HCT116 (cell line): Measurements from ENCODE around the gene SEMA4D.

Experiments used
- CEBPB ChIP-seq: IDR thresholded peaks from 2 replicates; pipeline ENCODE4 v1.6.1; 2012; ENCODE audit warnings: low read depth
- CTCF ChIP-seq, 3 experiments: fragments of 200-600 bp in 1 of 3; sonication (generic) in 1 of 3; IDR thresholded peaks in 2 of 3; conservative IDR thresholded peaks in 1 of 3; 2 replicates each; pipeline ENCODE4 v1.5.1; 2012 to 2017; ENCODE audit warnings: low read depth in 2 of 3, low read length in 2 of 3, antibody characterized with exemption in 1 of 3, borderline replicate concordance in 1 of 3, control low read depth in 1 of 3, mild to moderate bottlenecking in 1 of 3, mixed read lengths in 1 of 3, mixed run types in 1 of 3, moderate library complexity in 1 of 3; ENCODE audit not compliant: insufficient read depth in 1 of 3
- POLR2A ChIP-seq: IDR thresholded peaks from 2 replicates; pipeline ENCODE4 v1.7.0; 2011; ENCODE audit warnings: borderline replicate concordance; ENCODE audit not compliant: insufficient read depth, insufficient read length; ENCODE audit errors: extremely low read depth
- ZNF274 ChIP-seq: fragments of 200-500 bp; sonication (Bioruptor generic); IDR thresholded peaks from 2 replicates; pipeline ENCODE4 v1.6.1; 2014; ENCODE audit warnings: mild to moderate bottlenecking, low read depth, low read length, inconsistent platforms

GRCh38 chr9:89366711-89367110 lies 131.2 kb downstream of the SEMA4D start:
- TF ChIP-seq POLR2A (no peak), CTCF (IDR thresholded peaks at IDR 0.05 in 2 of 3, conservative IDR thresholded peaks at IDR 0.05 in 1 of 3; ENCODE audit: borderline replicate concordance in 1 of 3, insufficient read depth in 1 of 3, low read depth in 2 of 3, low read length in 2 of 3) (no peak), CEBPB (no peak), ZNF274 (no peak)
